GM12891 (cell line): ENCODE results near the gene BRSK2.

ENCODE experiments used
- PAX5 ChIP-seq: IDR thresholded peaks from 2 replicates; pipeline ENCODE4 v1.6.1; 2011; ENCODE audit warnings: low read length, moderate library complexity, mild to moderate bottlenecking; ENCODE audit not compliant: insufficient read depth, severe bottlenecking
- POLR2A ChIP-seq: IDR thresholded peaks from 2 replicates; pipeline ENCODE4 v1.6.1; 2011; ENCODE audit warnings: low read depth, low read length, control low read depth

DNA sequence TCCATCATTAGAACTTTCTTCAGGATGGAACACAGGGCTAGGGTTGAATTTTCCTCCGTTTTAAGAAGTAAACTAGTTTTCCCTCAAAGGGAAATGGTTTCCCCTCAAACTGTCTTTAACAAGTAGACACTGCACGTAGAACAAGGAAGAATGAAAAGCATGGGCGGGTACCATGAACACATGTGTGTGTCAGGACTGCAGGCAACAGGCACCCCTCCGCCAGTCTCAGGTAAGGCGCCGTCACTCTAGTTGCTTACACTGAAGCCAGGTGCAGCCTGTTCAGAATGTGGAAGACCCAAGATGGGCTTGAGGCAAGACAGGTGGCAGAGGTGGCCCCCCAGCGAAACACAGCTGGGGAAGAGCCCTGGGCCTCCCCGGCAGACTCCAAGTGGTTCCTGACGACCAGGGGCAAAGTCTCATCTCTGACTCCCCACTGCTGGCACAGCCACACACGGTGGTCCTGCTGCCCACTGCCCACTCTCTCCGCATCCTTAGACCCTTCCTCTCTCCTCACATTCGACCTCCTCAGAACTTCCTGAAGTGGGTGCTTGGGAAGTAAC is 122.3 kb downstream of the BRSK2 start:
- TF ChIP-seq POLR2A, result no peak
- no peak for TF ChIP-seq PAX5
